Activated T-cell treated with anti-CD3 and anti-CD28 coated beads, Interleukin-2, amount 50 U/mL, for 48 hours (primary cell): ENCODE data around the gene KAZN.
A peak's percentile ranks its signal among the peaks of the same experiment; 100 is the strongest.
"Not testable (repeated sequence)": the region's sequence is repeated elsewhere in the genome, so short reads cannot be mapped to it uniquely, and the experiment has no call there.

Experiments used
- DNase-seq, 2 experiments: peaks; one replicate each; pipeline ENCODE4 v3.0.0-alpha.2; 2020

Gene KAZN

DNA sequence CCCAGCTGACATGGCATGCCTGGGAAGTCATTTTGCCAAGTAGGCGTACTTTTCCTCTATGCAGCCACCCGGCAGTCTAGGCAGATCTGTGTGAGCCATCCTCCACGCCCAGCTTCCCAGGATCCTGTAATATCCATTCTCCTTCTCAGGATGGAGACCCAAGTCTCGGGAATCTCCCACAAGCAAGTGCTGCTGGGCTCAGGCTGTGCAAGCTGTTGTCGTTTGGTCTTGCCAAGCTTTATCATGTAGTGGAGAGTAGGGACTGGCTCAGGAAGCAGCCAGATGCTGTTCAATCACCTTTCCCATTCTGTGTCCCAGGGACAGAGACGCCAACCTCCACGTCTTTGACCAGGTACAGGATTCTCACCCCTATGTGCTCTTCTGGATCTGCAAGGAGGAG, 363.9 kb downstream of the KAZN start:
- no peak for DNase-seq

GRCh38 chr1:14963791-14964710, 365.6 kb downstream of the KAZN start:
- not testable (repeated sequence) for DNase-seq

DNA sequence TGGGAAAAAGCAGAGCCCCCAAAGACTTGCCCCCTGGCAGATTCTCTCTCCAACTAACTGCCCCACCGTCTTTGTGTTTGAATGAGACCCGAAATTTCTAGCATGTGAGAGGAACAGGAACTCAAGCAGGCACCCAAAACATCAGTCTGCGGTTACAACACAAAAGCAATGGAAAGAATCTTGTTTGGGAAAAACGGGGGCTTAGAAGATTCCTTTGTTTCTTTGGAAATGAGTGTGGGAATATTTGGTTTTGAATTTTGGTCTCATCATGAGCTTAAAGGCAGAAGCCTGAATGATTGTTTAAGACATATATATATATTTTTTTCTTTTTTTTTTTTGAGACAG, 366.2 kb downstream of the KAZN start:
- no peak for DNase-seq

- DNase-seq = no peak
Observed at GRCh38 chr1:14968251-14968851, 369.9 kb downstream of the KAZN start.

- DNase-seq = peak; percentile 33 to 52
Observed at GRCh38 chr1:14969006-14969405, 370.5 kb downstream of the KAZN start.

GRCh38 chr1:14970115-14970798, 371.8 kb downstream of the KAZN start:
- peak; percentile 39 to 55 for DNase-seq

- DNase-seq = no peak
Observed at GRCh38 chr1:14970799-14971141, 372.3 kb downstream of the KAZN start.

GRCh38 chr1:14971221-14971620, 372.7 kb downstream of the KAZN start:
- DNase-seq = no peak

DNA sequence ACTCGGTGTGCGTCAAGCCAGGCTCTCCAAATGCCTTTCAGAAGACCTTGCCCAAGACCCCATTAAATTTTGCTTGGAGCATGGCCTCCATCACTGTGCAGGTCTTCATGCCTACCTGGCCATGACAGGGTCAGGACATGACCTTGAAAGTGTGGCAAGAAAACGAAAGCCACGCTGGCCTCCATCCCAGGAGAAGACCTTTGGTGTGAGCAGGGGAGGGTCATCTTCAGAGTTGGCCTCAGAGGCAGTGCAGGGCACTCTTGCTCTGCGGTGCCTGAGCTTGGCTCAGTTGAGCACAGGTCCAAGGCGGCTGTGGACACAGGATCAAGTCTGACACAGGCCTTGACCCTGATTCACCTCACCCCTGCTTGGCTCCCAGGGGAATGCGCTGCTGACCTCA, 373.6 kb downstream of the KAZN start:
- no peak for DNase-seq

DNA sequence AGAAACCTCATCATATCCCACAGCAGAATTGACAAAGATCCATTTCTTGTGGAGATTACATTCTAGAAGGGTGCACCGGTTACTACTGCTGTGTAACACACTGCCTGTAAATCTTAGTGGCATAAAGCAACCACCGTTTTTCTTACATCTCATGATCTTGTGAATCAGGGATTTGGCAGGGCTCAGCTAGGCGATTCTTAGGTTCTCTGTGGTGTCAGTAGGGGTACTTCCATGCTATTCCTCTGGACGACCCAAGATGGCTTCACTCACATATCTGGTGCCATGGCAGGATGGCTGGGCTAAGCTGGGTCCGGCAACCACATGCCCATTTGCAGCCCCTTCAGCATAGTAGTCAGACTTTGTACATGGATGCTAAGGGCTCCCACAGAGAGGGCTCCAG, 375.3 kb downstream of the KAZN start:
- DNase-seq = no peak

DNA sequence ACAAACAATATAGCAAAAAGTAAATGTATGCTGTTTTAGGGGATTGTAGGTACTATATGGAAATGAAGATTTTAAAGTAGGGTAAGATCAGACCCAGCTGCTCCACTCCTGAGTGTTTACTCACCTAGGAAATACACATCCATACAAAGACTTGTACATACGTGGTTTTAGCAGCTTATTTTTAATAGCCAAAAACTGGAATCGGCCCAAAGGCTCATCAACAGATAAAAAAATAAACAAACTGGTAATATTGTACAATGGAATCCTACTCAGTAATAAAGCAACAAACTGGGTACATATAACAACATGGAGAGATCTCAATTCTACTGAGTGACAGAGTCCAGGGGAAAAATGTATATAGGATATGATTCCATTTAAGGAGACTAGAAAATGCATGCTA, 375.9 kb downstream of the KAZN start:
- no peak for DNase-seq

GRCh38 chr1:14975119-14975518, 376.6 kb downstream of the KAZN start:
- no peak for DNase-seq

- no peak for DNase-seq
Observed at GRCh38 chr1:14976256-14976655, 377.8 kb downstream of the KAZN start.

- no peak for DNase-seq
Observed at GRCh38 chr1:14977338-14977931, 378.9 kb downstream of the KAZN start.

- DNase-seq = no peak
Observed at GRCh38 chr1:14980621-14981218, 382.2 kb downstream of the KAZN start.

DNA sequence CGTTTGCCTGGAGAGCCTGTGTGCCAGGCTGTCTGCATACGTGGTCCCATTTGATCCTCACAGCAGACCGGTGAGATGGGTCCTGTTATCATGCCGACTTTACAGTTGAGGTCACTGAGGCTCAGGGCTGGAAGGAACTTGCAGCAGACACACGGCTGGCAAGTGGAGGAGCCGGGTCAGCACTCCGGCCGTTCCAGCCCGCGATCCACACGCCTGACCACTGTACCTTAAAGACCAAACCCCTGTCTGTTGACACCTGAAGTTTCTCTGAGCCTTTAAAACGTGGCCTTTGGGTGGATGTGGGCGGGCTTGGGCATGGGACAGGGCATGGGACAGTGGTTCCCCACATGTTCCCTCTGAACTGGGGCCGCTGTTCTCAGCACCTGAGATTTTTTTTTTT, 383.5 kb downstream of the KAZN start:
- DNase-seq = no peak

DNA sequence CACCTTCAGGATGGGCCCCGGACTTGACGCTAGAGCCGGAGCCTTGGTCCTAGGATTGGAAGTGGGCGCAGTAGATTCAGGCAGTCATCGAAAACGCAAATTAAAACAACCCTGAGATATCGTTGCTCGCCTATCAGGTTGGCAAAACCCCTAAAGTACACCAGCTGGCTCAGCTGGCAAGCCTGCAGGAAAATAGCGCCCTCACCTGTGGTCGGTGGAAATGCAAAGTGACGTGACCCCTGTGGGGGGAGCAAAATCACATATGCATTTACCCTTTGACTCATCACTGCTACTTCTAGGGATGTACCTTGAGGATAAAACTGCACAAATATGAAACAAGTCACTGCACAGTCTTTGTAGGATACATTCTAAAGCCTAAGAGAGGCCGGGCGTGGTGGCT, 384.8 kb downstream of the KAZN start:
- DNase-seq = no peak

GRCh38 chr1:14986168-14986567, 387.7 kb downstream of the KAZN start:
- no peak for DNase-seq

DNA sequence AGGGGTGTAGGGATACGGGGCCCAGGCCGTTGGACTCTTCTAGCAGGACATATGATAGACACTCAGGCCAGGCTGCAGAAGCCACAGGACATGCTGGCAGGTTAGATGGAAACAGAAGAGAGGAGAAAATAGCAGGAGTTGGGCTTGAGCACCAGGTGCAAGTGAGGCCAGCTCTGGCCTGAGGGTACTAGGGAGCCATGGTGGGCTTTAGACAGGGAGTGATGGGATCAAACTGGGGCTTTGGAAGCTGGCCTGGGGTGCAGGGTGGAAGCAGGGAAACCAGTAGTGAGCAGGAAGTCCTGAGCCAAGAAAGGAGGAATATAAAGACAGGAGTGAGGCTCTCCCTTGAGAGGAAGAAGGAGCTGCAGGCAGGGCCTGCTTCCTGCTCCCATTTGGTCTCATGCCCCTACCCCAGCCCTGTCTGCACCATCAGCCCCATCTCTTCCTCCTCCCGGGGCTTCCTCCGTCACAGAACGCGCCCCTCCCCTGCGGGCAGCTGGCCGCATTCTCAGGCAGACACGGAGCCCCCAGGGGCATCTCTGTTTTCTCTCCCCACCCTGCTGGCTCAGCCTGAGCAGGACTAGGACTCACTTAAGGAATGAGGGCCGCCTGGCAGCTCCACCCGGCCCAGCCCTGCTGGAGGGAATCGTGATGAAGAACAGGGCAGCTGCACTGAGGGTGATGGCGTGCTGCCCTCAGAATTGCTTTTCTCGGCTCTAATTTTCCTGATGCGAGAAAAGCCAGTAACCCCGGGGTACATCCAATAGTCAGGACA, 389.5 kb downstream of the KAZN start:
- no peak for DNase-seq

- no peak for DNase-seq
Observed at GRCh38 chr1:14988636-14989035, 390.2 kb downstream of the KAZN start.

DNA sequence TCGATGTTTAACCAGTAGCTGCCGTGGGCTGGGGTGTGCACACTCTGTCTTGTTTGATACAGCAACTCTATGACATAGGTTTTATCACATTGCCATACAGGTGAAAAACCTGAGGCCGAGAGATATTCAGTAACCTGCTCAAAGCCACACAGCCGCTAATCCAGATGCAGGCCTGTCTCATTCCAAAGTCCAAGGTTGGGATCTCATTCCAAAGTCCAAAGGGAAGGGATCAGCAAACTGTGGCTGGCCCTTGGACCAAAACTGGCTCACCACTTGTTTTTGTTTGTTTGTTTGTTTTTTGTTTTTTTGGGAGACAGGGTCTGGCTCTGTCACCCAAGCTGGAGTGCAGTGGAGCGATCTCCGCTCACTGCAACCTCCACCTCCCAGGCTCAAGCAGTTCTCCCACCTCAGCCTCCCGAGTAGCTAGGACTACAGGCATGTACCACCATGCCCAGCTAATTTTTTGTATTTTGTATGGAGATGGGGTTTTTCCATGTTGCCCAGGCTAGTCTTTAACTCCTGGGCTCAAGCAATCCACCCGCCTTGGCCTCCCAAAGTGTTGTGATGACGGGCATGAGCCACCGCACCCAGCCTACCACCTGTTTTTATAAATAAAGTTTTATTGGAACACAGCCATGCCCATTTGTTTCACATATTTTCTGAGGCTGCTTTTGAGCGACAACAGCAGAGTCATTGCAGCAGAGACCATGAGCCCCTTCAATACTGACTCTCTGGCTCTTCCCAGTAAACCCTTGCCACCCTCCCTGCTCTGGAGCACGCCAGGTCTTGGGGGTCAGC, 391.6 kb downstream of the KAZN start:
- no peak for DNase-seq

- no peak for DNase-seq
Observed at GRCh38 chr1:14993414-14993813, 394.9 kb downstream of the KAZN start.
